ENCODE measurements around the gene N4BP2L2. TPM values are rescaled to one million over a fixed set of nuclear protein-coding genes. Genes with fewer than 3 reads are reported as not detected.

N4BP2L2 gene
- total RNA-seq, 1 donor = 183 TPM

DNA sequence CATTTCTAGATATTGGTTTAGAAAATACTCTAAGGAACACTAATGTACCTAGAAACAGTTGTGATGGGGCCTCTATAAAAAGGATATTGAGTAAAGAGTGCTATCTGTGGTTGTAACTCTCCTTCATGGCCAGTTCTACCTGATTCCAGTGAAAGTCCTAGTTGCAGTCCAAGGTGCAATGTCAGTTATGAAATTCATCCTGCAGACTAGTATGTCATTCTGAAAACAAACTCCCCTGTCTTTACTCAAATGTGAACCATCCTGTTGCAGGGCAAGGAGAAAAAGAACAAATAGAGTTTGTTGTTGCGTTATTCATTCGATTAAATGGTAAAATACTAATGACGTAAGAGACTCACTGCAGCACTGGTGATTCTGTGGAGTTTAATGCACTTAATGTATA, 92.4 kb downstream of the N4BP2L2 start:
- DNase-seq (ENCODE audit: insufficient read length, low spot score, missing footprints) = no peak
- no peak overlapping the region for H3K27ac ChIP-seq (ENCODE audit: low read depth, low read length)
- H2AFZ ChIP-seq (ENCODE audit: low read length) = no peak overlapping the region
- no peaks in the 10 kb centered on the region for H3K4me1 ChIP-seq (ENCODE audit: insufficient read depth, low read length)
- no peak overlapping the region for H3K4me2 ChIP-seq (ENCODE audit: insufficient read depth, low read length)
- TF ChIP-seq, protein P1, sequence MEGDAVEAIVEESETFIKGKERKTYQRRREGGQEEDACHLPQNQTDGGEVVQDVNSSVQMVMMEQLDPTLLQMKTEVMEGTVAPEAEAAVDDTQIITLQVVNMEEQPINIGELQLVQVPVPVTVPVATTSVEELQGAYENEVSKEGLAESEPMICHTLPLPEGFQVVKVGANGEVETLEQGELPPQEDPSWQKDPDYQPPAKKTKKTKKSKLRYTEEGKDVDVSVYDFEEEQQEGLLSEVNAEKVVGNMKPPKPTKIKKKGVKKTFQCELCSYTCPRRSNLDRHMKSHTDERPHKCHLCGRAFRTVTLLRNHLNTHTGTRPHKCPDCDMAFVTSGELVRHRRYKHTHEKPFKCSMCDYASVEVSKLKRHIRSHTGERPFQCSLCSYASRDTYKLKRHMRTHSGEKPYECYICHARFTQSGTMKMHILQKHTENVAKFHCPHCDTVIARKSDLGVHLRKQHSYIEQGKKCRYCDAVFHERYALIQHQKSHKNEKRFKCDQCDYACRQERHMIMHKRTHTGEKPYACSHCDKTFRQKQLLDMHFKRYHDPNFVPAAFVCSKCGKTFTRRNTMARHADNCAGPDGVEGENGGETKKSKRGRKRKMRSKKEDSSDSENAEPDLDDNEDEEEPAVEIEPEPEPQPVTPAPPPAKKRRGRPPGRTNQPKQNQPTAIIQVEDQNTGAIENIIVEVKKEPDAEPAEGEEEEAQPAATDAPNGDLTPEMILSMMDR (IDR thresholded peaks at IDR 0.05; ENCODE audit: extremely low read depth, low read depth, low read length) = no peak
- H3K36me3 ChIP-seq (ENCODE audit: insufficient read depth, low read length) = no peaks in the 10 kb centered on the region
- H3K27me3 ChIP-seq (ENCODE audit: insufficient read depth, low read length) = no peaks in the 10 kb centered on the region
- H3K9me3 ChIP-seq (ENCODE audit: low read depth, low read length) = no peaks in the 10 kb centered on the region
- no peaks in the 10 kb centered on the region for H3K79me2 ChIP-seq (ENCODE audit: insufficient read depth, low read length)
- no peak overlapping the region for H3K4me3 ChIP-seq (ENCODE audit: insufficient read depth, low read length)
- no peaks in the 10 kb centered on the region for H4K20me1 ChIP-seq (ENCODE audit: insufficient read depth, low read length)

DNA sequence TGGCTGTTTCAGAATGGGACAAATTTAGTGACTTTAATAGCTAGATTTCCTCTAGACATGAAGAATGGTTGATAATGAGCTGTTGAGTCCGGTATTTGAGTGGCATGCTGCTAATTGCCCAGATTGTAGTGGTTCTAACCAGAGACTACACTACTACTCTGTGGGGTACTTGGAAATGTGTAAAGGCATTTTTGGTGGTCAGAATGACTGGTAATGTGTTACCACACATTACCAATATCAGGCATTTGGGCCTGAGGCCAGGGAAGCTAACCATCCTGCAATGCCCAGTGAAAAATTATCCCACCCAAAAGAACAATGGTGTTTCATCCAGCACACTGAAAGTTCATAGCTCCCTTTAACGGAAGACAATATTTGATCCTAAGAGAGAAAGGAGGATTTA, 93.1 kb downstream of the N4BP2L2 start:
- Histone ChIP-seq H2AFZ (ENCODE audit: low read length) (no peak overlapping the region), H3K79me2 (ENCODE audit: insufficient read depth, low read length) (no peaks in the 10 kb centered on the region), H3K4me1 (ENCODE audit: insufficient read depth, low read length) (no peaks in the 10 kb centered on the region), H4K20me1 (ENCODE audit: insufficient read depth, low read length) (no peaks in the 10 kb centered on the region), H3K36me3 (ENCODE audit: insufficient read depth, low read length) (no peaks in the 10 kb centered on the region), H3K4me2 (ENCODE audit: insufficient read depth, low read length) (no peak overlapping the region), H3K4me3 (ENCODE audit: insufficient read depth, low read length) (no peak overlapping the region), H3K9me3 (ENCODE audit: low read depth, low read length) (no peaks in the 10 kb centered on the region), H3K27me3 (ENCODE audit: insufficient read depth, low read length) (no peaks in the 10 kb centered on the region), H3K27ac (ENCODE audit: low read depth, low read length) (no peak overlapping the region)
- no peak for DNase-seq (ENCODE audit: insufficient read length, low spot score, missing footprints)
- TF ChIP-seq, protein P1 (IDR thresholded peaks at IDR 0.05; ENCODE audit: extremely low read depth, low read depth, low read length) = no peak

DNA sequence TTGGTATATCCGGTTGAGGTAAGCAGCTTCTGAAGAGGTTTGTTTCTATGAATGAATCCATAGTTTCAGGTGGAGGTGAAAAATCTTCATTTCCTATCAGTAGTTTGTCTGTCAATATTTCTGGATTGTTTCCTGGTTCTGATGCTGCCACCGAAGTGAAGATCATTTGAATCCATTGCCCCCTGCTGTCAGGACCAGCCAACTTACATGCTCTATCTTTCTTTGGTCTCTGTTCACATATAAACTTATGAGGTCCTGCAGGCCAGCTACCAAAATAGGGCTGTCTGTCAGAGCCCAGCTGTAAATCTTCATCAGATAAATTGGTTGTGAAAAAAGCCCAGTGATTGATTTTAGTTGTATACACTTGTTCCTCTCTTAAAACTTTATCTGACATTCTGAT, 95.5 kb downstream of the N4BP2L2 start:
- no peaks in the 10 kb centered on the region for H4K20me1 ChIP-seq (ENCODE audit: insufficient read depth, low read length)
- no peaks in the 10 kb centered on the region for H3K36me3 ChIP-seq (ENCODE audit: insufficient read depth, low read length)
- no peak overlapping the region for H3K4me3 ChIP-seq (ENCODE audit: insufficient read depth, low read length)
- no peak for DNase-seq (ENCODE audit: insufficient read length, low spot score, missing footprints)
- no peaks in the 10 kb centered on the region for H3K27me3 ChIP-seq (ENCODE audit: insufficient read depth, low read length)
- H3K4me1 ChIP-seq (ENCODE audit: insufficient read depth, low read length) = no peaks in the 10 kb centered on the region
- no peak overlapping the region for H3K27ac ChIP-seq (ENCODE audit: low read depth, low read length)
- H3K9me3 ChIP-seq (ENCODE audit: low read depth, low read length) = no peaks in the 10 kb centered on the region
- H2AFZ ChIP-seq (ENCODE audit: low read length) = no peak overlapping the region
- no peaks in the 10 kb centered on the region for H3K79me2 ChIP-seq (ENCODE audit: insufficient read depth, low read length)
- H3K4me2 ChIP-seq (ENCODE audit: insufficient read depth, low read length) = no peak overlapping the region
- TF ChIP-seq, protein P1 (IDR thresholded peaks at IDR 0.05; ENCODE audit: extremely low read depth, low read depth, low read length) = peak; percentile 51

DNA sequence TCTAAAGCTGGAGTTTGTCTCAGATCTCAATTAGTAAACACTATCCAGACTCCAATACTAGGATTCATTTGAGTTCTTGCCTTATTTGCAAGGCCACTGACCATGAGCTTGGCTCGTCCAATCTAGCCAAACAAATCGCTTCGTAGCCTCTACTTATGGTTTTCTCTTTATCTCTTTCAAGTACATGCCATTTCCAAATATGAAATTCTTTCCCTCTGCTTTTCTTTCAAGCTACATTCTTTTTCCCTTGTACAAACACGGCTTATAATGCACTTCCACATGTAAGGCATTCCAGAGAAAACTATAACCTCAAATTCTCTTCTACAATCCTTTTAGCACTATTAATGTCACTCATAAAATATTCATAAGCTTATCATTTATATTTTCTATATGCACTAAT, 99.7 kb downstream of the N4BP2L2 start:
- Histone ChIP-seq H3K4me3 (ENCODE audit: insufficient read depth, low read length) (no peak overlapping the region), H3K9me3 (ENCODE audit: low read depth, low read length) (no peaks in the 10 kb centered on the region), H3K27ac (ENCODE audit: low read depth, low read length) (no peak overlapping the region), H3K36me3 (ENCODE audit: insufficient read depth, low read length) (peaks cover 5% of the 10 kb centered on the region), H2AFZ (ENCODE audit: low read length) (no peak overlapping the region), H3K4me2 (ENCODE audit: insufficient read depth, low read length) (no peak overlapping the region), H3K79me2 (ENCODE audit: insufficient read depth, low read length) (no peaks in the 10 kb centered on the region), H3K4me1 (ENCODE audit: insufficient read depth, low read length) (no peaks in the 10 kb centered on the region), H4K20me1 (ENCODE audit: insufficient read depth, low read length) (no peaks in the 10 kb centered on the region), H3K27me3 (ENCODE audit: insufficient read depth, low read length) (no peaks in the 10 kb centered on the region)
- DNase-seq (ENCODE audit: insufficient read length, low spot score, missing footprints) = no peak
- TF ChIP-seq, protein P1 (IDR thresholded peaks at IDR 0.05; ENCODE audit: extremely low read depth, low read depth, low read length) = no peak
